K562 (cell line): ENCODE data around the gene EIF2S2. TPM values are rescaled to one million over a fixed set of nuclear protein-coding genes. Genes with fewer than 3 reads are reported as not detected.

ENCODE experiments used
- CHCHD3 ChIP-seq: fragments of 250-450 bp; sonication (Bioruptor Pico); IDR thresholded peaks from 2 replicates; pipeline ENCODE4 v2.1.2; 2022; ENCODE audit warnings: mild to moderate bottlenecking
- CXXC5 ChIP-seq: fragments of 250-450 bp; sonication (Bioruptor Pico); IDR thresholded peaks from 2 replicates; pipeline ENCODE4 v1.8.0; 2022; ENCODE audit warnings: inconsistent platforms, mild to moderate bottlenecking, moderate library complexity
- KAT7 ChIP-seq: sonication (generic); formaldehyde crosslinking; IDR thresholded peaks from 2 replicates; pipeline ENCODE4 v1.8.0; 2022; ENCODE audit warnings: missing genetic modification reagents, mild to moderate bottlenecking, borderline replicate concordance
- MBD2 ChIP-seq: sonication (generic); IDR thresholded peaks from 2 replicates; pipeline ENCODE4 v1.6.1; 2016; ENCODE audit warnings: low read depth, borderline replicate concordance
- NCOA2 ChIP-seq, 2 experiments: fragments of 450-650 bp; IDR thresholded peaks; 2 replicates each; pipeline ENCODE4 v1.6.1; 2018; ENCODE audit warnings: mild to moderate bottlenecking in 2 of 2, moderate library complexity in 1 of 2; ENCODE audit not compliant: partially characterized antibody in 2 of 2
- NCOA4 ChIP-seq: fragments of 450-650 bp; IDR thresholded peaks from 2 replicates; pipeline ENCODE4 v1.6.1; 2018; ENCODE audit warnings: mild to moderate bottlenecking; ENCODE audit not compliant: partially characterized antibody
- NRF1 ChIP-seq, 2 experiments: fragments of 450-650 bp; IDR thresholded peaks in 1 of 2; conservative IDR thresholded peaks in 1 of 2; 2 replicates each; pipeline ENCODE4 v1.6.1; 2014; ENCODE audit warnings: mild to moderate bottlenecking in 2 of 2
- POLR2B ChIP-seq: fragments of 450-650 bp; IDR thresholded peaks from 2 replicates; pipeline ENCODE4 v1.6.1; 2018; ENCODE audit warnings: low read depth; ENCODE audit not compliant: partially characterized antibody
- SP2 ChIP-seq: IDR thresholded peaks from 2 replicates; pipeline ENCODE4 v1.6.1; 2011; ENCODE audit warnings: mild to moderate bottlenecking, low read depth, low read length, moderate library complexity; ENCODE audit not compliant: poor library complexity, severe bottlenecking; ENCODE audit errors: extremely low read depth
- TAF9B ChIP-seq: fragments of 450-650 bp; IDR thresholded peaks from 2 replicates; pipeline ENCODE4 v1.6.1; 2018; ENCODE audit warnings: mild to moderate bottlenecking; ENCODE audit not compliant: partially characterized antibody
- TCF7 ChIP-seq: sonication (generic); IDR thresholded peaks from 2 replicates; pipeline ENCODE4 v1.6.1; 2016; ENCODE audit warnings: antibody characterized with exemption, borderline replicate concordance
- YY1 ChIP-seq, 3 experiments: IDR thresholded peaks; 2 replicates each; pipeline ENCODE4 v1.6.1; 2011; ENCODE audit warnings: low read length in 2 of 3, mild to moderate bottlenecking in 2 of 3, moderate library complexity in 2 of 3, borderline replicate concordance in 1 of 3, control low read depth in 1 of 3, low read depth in 1 of 3; ENCODE audit not compliant: insufficient read depth in 3 of 3, insufficient replicate concordance in 2 of 3, control insufficient read depth in 1 of 3, insufficient read length in 1 of 3; ENCODE audit errors: extremely low read depth in 1 of 3
- ZNF217 ChIP-seq: sonication (generic); formaldehyde crosslinking; IDR thresholded peaks from 2 replicates; pipeline ENCODE4 v1.8.0; 2022; ENCODE audit warnings: mild to moderate bottlenecking, missing genetic modification reagents
- ZNF57 ChIP-seq: fragments of 450-650 bp; formaldehyde crosslinking; IDR thresholded peaks from 2 replicates; pipeline ENCODE4 v1.4.0; 2020; ENCODE audit warnings: mild to moderate bottlenecking, moderate library complexity
- ZNF79 ChIP-seq: fragments of 250-450 bp; sonication (Bioruptor Pico); IDR thresholded peaks from 2 replicates; pipeline ENCODE4 v1.4.0; 2020; ENCODE audit warnings: low read depth, mild to moderate bottlenecking, moderate library complexity
- polyA plus RNA-seq, 8 experiments: library from polyadenylated mRNA; depleted of rRNA in 4 of 8; stranded (reverse) in 5 of 8; unstranded in 3 of 8; fragments of >200 nt; fragmentation: Nextera tagmentation in 2 of 8; fragmentation: Illumina TruSeq in 1 of 8; extraction: Ambion mirVana in 2 of 8; extraction: Trizol in 1 of 8; gene quantifications; 2 replicates each; pipeline versions ENCODE4 v1.2.1 to v1.2.3, GENCODE V29; 2011 to 2014; ENCODE audit warnings: inconsistent platforms in 1 of 8, missing spikeins in 1 of 8
- total RNA-seq, 7 experiments: library from RNA; depleted of rRNA in 6 of 7; stranded (reverse); fragments of >200 nt in 6 of 7; fragmentation: Illumina TruSeq in 2 of 7; extraction: Trizol in 2 of 7; gene quantifications; 2 replicates each; pipeline versions ENCODE4 v1.2.1 to v1.2.3, GENCODE V29; 2011 to 2021; ENCODE audit warnings: low replicate concordance in 1 of 7
- TF ChIP-seq, protein P1 (sequence below): fragments of 450-650 bp; IDR thresholded peaks from 2 replicates; pipeline ENCODE4 v1.6.1; 2017; ENCODE audit warnings: antibody characterized with exemption
- TF ChIP-seq, protein P2 (sequence below), 2 experiments: IDR thresholded peaks; 2 replicates each; pipeline ENCODE4 v1.6.1; 2011; ENCODE audit warnings: borderline replicate concordance in 1 of 2, control low read depth in 1 of 2, low read depth in 1 of 2, low read length in 1 of 2, mild to moderate bottlenecking in 1 of 2, mixed read lengths in 1 of 2, moderate library complexity in 1 of 2; ENCODE audit not compliant: insufficient read depth in 1 of 2, insufficient read length in 1 of 2, poor library complexity in 1 of 2, severe bottlenecking in 1 of 2; ENCODE audit errors: extremely low read depth in 1 of 2
- TF ChIP-seq, protein P3 (sequence below): fragments of 450-650 bp; IDR thresholded peaks from 2 replicates; pipeline ENCODE4 v1.6.1; 2014; ENCODE audit warnings: low read depth, mild to moderate bottlenecking, moderate library complexity, borderline replicate concordance

EIF2S2 gene
- total and polyA plus RNA-seq, 9 of the 15 experiments (the other 6 are each of a cell fraction or from before 2014, with no cell fraction given) = 79.7 to 220 (median 154) TPM

DNA sequence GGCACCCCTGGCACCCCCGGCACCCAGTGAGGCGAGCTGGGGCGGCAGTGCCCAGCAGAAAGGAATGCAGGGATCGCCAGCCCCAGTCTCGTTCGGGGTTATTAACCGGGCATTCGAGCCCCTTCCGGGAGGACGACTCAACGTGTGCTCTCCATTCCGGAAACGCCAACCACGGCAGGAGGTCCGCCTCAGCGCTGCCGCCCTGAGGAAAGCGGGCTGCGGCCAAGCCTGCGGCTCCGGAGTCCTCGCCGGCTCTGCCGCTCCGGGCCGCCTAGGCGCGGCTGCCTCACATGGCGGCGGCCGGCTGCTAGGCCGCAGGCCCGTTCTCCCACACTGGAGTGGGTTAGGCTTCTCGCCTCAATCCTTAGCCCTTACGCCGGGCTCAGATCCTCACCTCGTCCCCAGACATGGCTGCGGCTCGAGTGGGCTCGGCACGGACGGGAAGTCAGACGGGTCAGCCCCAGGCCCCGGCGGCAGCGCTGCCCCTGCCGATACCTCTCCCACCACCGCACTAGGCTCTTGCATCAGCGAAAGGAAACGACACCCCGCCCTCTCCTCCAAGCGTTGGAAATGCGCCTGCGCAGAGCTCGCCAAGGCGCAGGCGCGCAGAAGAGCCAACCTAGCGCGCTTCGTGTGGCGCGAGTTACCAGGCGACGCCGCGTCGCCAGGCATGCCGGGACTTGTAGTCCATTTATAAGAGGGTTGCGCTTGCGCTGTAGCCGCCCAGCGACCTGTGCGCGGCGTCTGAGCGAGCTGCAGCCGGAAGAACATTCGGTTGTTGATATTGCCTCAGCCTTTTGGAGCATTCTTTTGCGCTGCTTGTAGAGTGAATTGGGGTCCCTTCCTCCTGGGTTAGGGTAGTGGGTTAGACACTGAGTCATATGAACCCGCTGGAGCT, at the start of gene EIF2S2 (continued):
- TF ChIP-seq TCF7 = no peak
- TF ChIP-seq MBD2 = peak; percentile 84
- TF ChIP-seq ZNF217 (CRISPR knock-in tag) = no peak
- peak; percentile 73 for TF ChIP-seq TAF9B
- TF ChIP-seq POLR2B = peak; percentile 95
- 0 out of 2 replicates have a peak, but pooled peaks have one; percentile 9 for TF ChIP-seq KAT7 (CRISPR knock-in tag)
- no peak for TF ChIP-seq SP2
- TF ChIP-seq YY1 (IDR thresholded peaks at IDR 0.05; ENCODE audit: borderline replicate concordance in 1 of 3, control insufficient read depth in 1 of 3, extremely low read depth in 1 of 3, insufficient read depth in 3 of 3, insufficient read length in 1 of 3, insufficient replicate concordance in 2 of 3, low read depth in 1 of 3, low read length in 2 of 3) = peak in 2 of 3 experiments; percentile 26 to 38
- peak; percentile 86 for TF ChIP-seq CXXC5
- TF ChIP-seq NRF1 (conservative IDR thresholded peaks at IDR 0.05 in 1 of 2, IDR thresholded peaks at IDR 0.05 in 1 of 2) = peak; percentile 99 to 100
- no peak for TF ChIP-seq ZNF79 (CRISPR knock-in tag)
- peak in 1 of 2 experiments; percentile 30 for TF ChIP-seq NCOA2 (IDR thresholded peaks at IDR 0.05; ENCODE audit: partially characterized antibody in 2 of 2)
- TF ChIP-seq, protein P1, sequence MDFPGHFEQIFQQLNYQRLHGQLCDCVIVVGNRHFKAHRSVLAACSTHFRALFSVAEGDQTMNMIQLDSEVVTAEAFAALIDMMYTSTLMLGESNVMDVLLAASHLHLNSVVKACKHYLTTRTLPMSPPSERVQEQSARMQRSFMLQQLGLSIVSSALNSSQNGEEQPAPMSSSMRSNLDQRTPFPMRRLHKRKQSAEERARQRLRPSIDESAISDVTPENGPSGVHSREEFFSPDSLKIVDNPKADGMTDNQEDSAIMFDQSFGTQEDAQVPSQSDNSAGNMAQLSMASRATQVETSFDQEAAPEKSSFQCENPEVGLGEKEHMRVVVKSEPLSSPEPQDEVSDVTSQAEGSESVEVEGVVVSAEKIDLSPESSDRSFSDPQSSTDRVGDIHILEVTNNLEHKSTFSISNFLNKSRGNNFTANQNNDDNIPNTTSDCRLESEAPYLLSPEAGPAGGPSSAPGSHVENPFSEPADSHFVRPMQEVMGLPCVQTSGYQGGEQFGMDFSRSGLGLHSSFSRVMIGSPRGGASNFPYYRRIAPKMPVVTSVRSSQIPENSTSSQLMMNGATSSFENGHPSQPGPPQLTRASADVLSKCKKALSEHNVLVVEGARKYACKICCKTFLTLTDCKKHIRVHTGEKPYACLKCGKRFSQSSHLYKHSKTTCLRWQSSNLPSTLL = no peak
- no peak for TF ChIP-seq NCOA4
- TF ChIP-seq, protein P2, sequence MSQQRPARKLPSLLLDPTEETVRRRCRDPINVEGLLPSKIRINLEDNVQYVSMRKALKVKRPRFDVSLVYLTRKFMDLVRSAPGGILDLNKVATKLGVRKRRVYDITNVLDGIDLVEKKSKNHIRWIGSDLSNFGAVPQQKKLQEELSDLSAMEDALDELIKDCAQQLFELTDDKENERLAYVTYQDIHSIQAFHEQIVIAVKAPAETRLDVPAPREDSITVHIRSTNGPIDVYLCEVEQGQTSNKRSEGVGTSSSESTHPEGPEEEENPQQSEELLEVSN (IDR thresholded peaks at IDR 0.05; ENCODE audit: borderline replicate concordance in 1 of 2, extremely low read depth in 1 of 2, insufficient read depth in 1 of 2, insufficient read length in 1 of 2, low read depth in 1 of 2, low read length in 1 of 2, poor library complexity in 1 of 2, severe bottlenecking in 1 of 2) = peak in 1 of 2 experiments; percentile 6
- peak; percentile 39; the same call in 1 of the 2 replicates for TF ChIP-seq ZNF57 (CRISPR knock-in tag)
- peak; percentile 91; the same call in 1 of the 2 replicates for TF ChIP-seq CHCHD3 (CRISPR knock-in tag)
- TF ChIP-seq, protein P3, sequence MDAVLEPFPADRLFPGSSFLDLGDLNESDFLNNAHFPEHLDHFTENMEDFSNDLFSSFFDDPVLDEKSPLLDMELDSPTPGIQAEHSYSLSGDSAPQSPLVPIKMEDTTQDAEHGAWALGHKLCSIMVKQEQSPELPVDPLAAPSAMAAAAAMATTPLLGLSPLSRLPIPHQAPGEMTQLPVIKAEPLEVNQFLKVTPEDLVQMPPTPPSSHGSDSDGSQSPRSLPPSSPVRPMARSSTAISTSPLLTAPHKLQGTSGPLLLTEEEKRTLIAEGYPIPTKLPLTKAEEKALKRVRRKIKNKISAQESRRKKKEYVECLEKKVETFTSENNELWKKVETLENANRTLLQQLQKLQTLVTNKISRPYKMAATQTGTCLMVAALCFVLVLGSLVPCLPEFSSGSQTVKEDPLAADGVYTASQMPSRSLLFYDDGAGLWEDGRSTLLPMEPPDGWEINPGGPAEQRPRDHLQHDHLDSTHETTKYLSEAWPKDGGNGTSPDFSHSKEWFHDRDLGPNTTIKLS = peak; percentile 95
